Measurements from ENCODE around the gene FBXL19. TPM values are rescaled to one million over a fixed set of nuclear protein-coding genes. Genes with fewer than 3 reads are reported as not detected.

The FBXL19 gene
- total and polyA plus RNA-seq, 2 of the 13 experiments (the other 11 are each of a cell fraction or from before 2014, with no cell fraction given) = 6.0 to 13.7 TPM

DNA sequence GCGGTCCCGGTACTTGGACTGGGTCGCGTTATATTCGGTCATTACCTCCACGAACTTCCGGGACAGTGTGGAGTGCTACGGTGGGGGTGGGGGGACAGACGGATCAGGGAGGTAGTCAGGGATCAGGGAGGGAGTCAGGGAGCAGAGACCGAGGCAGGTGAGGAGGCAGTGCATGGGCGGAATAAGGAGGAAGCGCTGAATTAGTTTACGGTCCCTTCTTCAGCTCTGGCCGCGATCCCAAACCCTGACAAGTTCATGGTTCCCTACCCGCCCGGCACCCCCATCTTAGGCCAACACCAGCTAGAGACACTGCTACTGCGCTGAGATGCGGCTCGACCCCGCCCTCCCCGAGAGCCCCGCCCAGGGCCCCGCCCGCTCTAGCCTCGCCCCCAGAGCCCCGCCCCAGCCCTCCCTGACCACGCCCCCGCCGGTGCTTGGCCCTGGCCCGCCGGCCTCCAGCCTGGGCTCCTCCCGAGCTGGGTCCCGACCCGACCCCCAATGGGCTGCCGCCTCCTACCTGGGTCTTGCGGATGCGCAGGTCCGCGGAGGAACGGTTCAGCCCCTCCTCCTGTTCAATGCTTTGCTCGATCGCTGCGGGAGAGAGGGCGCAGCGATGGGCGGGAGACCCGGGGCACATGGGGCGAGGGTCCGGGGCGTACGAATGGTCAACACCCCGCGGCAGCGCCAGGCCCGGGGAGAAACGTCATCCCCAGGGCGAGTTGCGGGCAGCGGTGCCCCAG lies 73.8 kb downstream of the FBXL19 start (continued):
- TF ChIP-seq, protein P1, sequence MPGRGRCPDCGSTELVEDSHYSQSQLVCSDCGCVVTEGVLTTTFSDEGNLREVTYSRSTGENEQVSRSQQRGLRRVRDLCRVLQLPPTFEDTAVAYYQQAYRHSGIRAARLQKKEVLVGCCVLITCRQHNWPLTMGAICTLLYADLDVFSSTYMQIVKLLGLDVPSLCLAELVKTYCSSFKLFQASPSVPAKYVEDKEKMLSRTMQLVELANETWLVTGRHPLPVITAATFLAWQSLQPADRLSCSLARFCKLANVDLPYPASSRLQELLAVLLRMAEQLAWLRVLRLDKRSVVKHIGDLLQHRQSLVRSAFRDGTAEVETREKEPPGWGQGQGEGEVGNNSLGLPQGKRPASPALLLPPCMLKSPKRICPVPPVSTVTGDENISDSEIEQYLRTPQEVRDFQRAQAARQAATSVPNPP (CRISPR knock-in tag; IDR thresholded peaks at IDR 0.05) = no peak
- TF ChIP-seq TARDBP (CRISPR knock-in tag; IDR thresholded peaks at IDR 0.05) = peak; percentile 65; the same call in 1 of the 2 replicates
- TF ChIP-seq, protein P2, sequence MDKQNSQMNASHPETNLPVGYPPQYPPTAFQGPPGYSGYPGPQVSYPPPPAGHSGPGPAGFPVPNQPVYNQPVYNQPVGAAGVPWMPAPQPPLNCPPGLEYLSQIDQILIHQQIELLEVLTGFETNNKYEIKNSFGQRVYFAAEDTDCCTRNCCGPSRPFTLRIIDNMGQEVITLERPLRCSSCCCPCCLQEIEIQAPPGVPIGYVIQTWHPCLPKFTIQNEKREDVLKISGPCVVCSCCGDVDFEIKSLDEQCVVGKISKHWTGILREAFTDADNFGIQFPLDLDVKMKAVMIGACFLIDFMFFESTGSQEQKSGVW (CRISPR knock-in tag; IDR thresholded peaks at IDR 0.05; ENCODE audit: borderline replicate concordance) = no peak
- peak; percentile 76; the same call in 1 of the 2 replicates for TF ChIP-seq ZSCAN31 (CRISPR knock-in tag; IDR thresholded peaks at IDR 0.05; ENCODE audit: low read depth)
- TF ChIP-seq KDM5B (CRISPR knock-in tag; IDR thresholded peaks at IDR 0.05; ENCODE audit: borderline replicate concordance) = peak; percentile 79
- TF ChIP-seq, protein P3, sequence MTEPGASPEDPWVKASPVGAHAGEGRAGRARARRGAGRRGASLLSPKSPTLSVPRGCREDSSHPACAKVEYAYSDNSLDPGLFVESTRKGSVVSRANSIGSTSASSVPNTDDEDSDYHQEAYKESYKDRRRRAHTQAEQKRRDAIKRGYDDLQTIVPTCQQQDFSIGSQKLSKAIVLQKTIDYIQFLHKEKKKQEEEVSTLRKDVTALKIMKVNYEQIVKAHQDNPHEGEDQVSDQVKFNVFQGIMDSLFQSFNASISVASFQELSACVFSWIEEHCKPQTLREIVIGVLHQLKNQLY (CRISPR knock-in tag; IDR thresholded peaks at IDR 0.05) = peak; percentile 47; the same call in 1 of the 2 replicates
- TF ChIP-seq ZNF160 (CRISPR knock-in tag; IDR thresholded peaks at IDR 0.05) = peak; percentile 40; the same call in 1 of the 2 replicates
- no peak for TF ChIP-seq ZNF12 (CRISPR knock-in tag; IDR thresholded peaks at IDR 0.05)
- TF ChIP-seq ZNF333 (CRISPR knock-in tag; IDR thresholded peaks at IDR 0.05; ENCODE audit: borderline replicate concordance) = peak; percentile 50
- TF ChIP-seq, protein P4, sequence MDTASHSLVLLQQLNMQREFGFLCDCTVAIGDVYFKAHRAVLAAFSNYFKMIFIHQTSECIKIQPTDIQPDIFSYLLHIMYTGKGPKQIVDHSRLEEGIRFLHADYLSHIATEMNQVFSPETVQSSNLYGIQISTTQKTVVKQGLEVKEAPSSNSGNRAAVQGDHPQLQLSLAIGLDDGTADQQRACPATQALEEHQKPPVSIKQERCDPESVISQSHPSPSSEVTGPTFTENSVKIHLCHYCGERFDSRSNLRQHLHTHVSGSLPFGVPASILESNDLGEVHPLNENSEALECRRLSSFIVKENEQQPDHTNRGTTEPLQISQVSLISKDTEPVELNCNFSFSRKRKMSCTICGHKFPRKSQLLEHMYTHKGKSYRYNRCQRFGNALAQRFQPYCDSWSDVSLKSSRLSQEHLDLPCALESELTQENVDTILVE (CRISPR knock-in tag; IDR thresholded peaks at IDR 0.05) = no peak
- TF ChIP-seq ZNF20 (CRISPR knock-in tag; IDR thresholded peaks at IDR 0.05) = no peak
- no peak for TF ChIP-seq ZNF746 (CRISPR knock-in tag; IDR thresholded peaks at IDR 0.05)
- peak; percentile 53 for TF ChIP-seq IRF2 (CRISPR knock-in tag; IDR thresholded peaks at IDR 0.05)
- TF ChIP-seq, protein P5, sequence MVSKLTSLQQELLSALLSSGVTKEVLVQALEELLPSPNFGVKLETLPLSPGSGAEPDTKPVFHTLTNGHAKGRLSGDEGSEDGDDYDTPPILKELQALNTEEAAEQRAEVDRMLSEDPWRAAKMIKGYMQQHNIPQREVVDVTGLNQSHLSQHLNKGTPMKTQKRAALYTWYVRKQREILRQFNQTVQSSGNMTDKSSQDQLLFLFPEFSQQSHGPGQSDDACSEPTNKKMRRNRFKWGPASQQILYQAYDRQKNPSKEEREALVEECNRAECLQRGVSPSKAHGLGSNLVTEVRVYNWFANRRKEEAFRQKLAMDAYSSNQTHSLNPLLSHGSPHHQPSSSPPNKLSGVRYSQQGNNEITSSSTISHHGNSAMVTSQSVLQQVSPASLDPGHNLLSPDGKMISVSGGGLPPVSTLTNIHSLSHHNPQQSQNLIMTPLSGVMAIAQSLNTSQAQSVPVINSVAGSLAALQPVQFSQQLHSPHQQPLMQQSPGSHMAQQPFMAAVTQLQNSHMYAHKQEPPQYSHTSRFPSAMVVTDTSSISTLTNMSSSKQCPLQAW (CRISPR knock-in tag; IDR thresholded peaks at IDR 0.05) = peak; percentile 80
- TF ChIP-seq, protein P6, sequence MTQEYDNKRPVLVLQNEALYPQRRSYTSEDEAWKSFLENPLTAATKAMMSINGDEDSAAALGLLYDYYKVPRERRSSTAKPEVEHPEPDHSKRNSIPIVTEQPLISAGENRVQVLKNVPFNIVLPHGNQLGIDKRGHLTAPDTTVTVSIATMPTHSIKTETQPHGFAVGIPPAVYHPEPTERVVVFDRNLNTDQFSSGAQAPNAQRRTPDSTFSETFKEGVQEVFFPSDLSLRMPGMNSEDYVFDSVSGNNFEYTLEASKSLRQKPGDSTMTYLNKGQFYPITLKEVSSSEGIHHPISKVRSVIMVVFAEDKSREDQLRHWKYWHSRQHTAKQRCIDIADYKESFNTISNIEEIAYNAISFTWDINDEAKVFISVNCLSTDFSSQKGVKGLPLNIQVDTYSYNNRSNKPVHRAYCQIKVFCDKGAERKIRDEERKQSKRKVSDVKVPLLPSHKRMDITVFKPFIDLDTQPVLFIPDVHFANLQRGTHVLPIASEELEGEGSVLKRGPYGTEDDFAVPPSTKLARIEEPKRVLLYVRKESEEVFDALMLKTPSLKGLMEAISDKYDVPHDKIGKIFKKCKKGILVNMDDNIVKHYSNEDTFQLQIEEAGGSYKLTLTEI (CRISPR knock-in tag; conservative IDR thresholded peaks at IDR 0.05) = no peak
- TF ChIP-seq, protein P7, sequence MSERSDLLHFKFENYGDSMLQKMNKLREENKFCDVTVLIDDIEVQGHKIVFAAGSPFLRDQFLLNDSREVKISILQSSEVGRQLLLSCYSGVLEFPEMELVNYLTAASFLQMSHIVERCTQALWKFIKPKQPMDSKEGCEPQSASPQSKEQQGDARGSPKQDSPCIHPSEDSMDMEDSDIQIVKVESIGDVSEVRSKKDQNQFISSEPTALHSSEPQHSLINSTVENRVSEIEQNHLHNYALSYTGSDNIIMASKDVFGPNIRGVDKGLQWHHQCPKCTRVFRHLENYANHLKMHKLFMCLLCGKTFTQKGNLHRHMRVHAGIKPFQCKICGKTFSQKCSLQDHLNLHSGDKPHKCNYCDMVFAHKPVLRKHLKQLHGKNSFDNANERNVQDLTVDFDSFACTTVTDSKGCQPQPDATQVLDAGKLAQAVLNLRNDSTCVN (CRISPR knock-in tag; IDR thresholded peaks at IDR 0.05; ENCODE audit: borderline replicate concordance) = 0 out of 2 replicates have a peak, but pooled peaks have one; percentile 12
- no peak for TF ChIP-seq EHMT2 (IDR thresholded peaks at IDR 0.05; ENCODE audit: borderline replicate concordance, low read depth, low read length)
- TF ChIP-seq, protein P8, sequence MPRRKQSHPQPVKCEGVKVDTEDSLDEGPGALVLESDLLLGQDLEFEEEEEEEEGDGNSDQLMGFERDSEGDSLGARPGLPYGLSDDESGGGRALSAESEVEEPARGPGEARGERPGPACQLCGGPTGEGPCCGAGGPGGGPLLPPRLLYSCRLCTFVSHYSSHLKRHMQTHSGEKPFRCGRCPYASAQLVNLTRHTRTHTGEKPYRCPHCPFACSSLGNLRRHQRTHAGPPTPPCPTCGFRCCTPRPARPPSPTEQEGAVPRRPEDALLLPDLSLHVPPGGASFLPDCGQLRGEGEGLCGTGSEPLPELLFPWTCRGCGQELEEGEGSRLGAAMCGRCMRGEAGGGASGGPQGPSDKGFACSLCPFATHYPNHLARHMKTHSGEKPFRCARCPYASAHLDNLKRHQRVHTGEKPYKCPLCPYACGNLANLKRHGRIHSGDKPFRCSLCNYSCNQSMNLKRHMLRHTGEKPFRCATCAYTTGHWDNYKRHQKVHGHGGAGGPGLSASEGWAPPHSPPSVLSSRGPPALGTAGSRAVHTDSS (CRISPR knock-in tag; conservative IDR thresholded peaks at IDR 0.05) = no peak

Data from HepG2 (cell line).